HCT116 (cell line): ENCODE measurements around the gene FBXL2. TPM values are rescaled to one million over a fixed set of nuclear protein-coding genes. Genes with fewer than 3 reads are reported as not detected.

Experiments
- ATAC-seq: fragments of 200-7000 bp; cut with Tn5 transposase; 2 replicates; pipeline ENCODE4 v1.9.1; 2020; ENCODE audit warnings: mild to moderate bottlenecking, moderate library complexity
- BruUV-seq: library from RNA; stranded (reverse); fragments of 400-500 nt; replicated peaks from 2 replicates; lab custom pipeline; 2021; lab: Mats Ljungman, UMichigan
- CTCF ChIA-PET: fragments of 300-600 bp; sonication (Branson Sonifier 250); formaldehyde crosslinking; loops from one replicate; lab custom pipeline; 2021; ENCODE audit warnings: antibody characterized with exemption; lab: Charles Lee
- POLR2A ChIA-PET: fragments of 300-600, 350-600 bp; sonication (Branson Sonifier 250); formaldehyde crosslinking; loops from one replicate; lab custom pipeline; 2021; ENCODE audit warnings: antibody characterized with exemption; lab: Charles Lee
- RAD21 ChIA-PET, 2 experiments: fragments of 300-600 bp; sonication (Branson Sonifier 250); formaldehyde crosslinking; loops; one replicate each; lab custom pipeline; 2023; ENCODE audit warnings: low total read pairs in 2 of 2; ENCODE audit not compliant: uncharacterized antibody in 2 of 2, unreplicated experiment in 2 of 2, low non-redundant PET in 1 of 2; lab: Charles Lee
- DNase-seq: peaks from one replicate; pipeline ENCODE4 v3.0.0-alpha.2; 2010; ENCODE audit warnings: low read depth, low spot score
- H2AFZ ChIP-seq: fragments of 200-600 bp; shearing (Covaris generic), sonication (generic); 2 replicates; pipeline ENCODE4 v1.6.1; 2017; ENCODE audit warnings: low read depth, mixed run types, mixed read lengths, antibody characterized with exemption, low read length; ENCODE audit not compliant: poor library complexity, severe bottlenecking
- H3K27ac ChIP-seq: 2 replicates; pipeline ENCODE4 v1.5.1; 2012; ENCODE audit warnings: low read depth, low read length
- H3K27me3 ChIP-seq: fragments of 200-600 bp; sonication (generic); 2 replicates; pipeline ENCODE4 v1.6.1; 2016; ENCODE audit warnings: mixed run types, low read length, mixed read lengths; ENCODE audit not compliant: insufficient read depth
- H3K36me3 ChIP-seq, 2 experiments: fragments of 200-500 bp in 1 of 2; fragments of 200-600 bp in 1 of 2; sonication (Bioruptor generic) in 1 of 2; sonication (generic) in 1 of 2; 2 replicates each; pipeline versions ENCODE4 v1.5.1 to v1.6.1; 2014 to 2016; ENCODE audit warnings: low read length in 2 of 2, inconsistent platforms in 1 of 2, mixed read lengths in 1 of 2, mixed run types in 1 of 2; ENCODE audit not compliant: insufficient read depth in 2 of 2, control insufficient read depth in 1 of 2
- H3K4me1 ChIP-seq, 2 experiments: fragments of 200-600 bp in 1 of 2; sonication (generic) in 1 of 2; 2 replicates each; pipeline versions ENCODE4 v1.5.1 to v1.6.1; 2012 to 2017; ENCODE audit warnings: low read length in 2 of 2, inconsistent platforms in 1 of 2, mild to moderate bottlenecking in 1 of 2, mixed read lengths in 1 of 2, mixed run types in 1 of 2, moderate library complexity in 1 of 2; ENCODE audit not compliant: insufficient read depth in 2 of 2, control insufficient read depth in 1 of 2
- H3K4me2 ChIP-seq: fragments of 200-600 bp; sonication (generic); 2 replicates; pipeline ENCODE4 v1.6.1; 2017; ENCODE audit warnings: mixed run types, low read length, mixed read lengths
- H3K4me3 ChIP-seq, 2 experiments: fragments of 200-600 bp in 1 of 2; sonication (generic) in 1 of 2; replicated peaks in 1 of 2; 2 replicates each; pipeline ENCODE4 v1.5.1; 2011 to 2016; ENCODE audit warnings: low read length in 2 of 2, control low read depth in 1 of 2, low read depth in 1 of 2, mild to moderate bottlenecking in 1 of 2, mixed read lengths in 1 of 2, mixed run types in 1 of 2
- H3K79me2 ChIP-seq: fragments of 200-600 bp; sonication (generic); 2 replicates; pipeline ENCODE4 v1.6.1; 2017; ENCODE audit warnings: mild to moderate bottlenecking, mixed run types, low read length, moderate library complexity, mixed read lengths; ENCODE audit not compliant: insufficient read depth
- H3K9ac ChIP-seq: fragments of 200-600 bp; sonication (generic); 2 replicates; pipeline ENCODE4 v1.6.1; 2016; ENCODE audit warnings: low read length, mixed read lengths
- H3K9me2 ChIP-seq: fragments of 200-600 bp; sonication (generic), shearing (Covaris generic); 2 replicates; pipeline ENCODE4 v1.6.1; 2017; ENCODE audit warnings: mixed run types, mild to moderate bottlenecking, moderate library complexity; ENCODE audit not compliant: insufficient read depth
- H3K9me3 ChIP-seq, 2 experiments: fragments of 200-500 bp in 1 of 2; fragments of 200-600 bp in 1 of 2; sonication (Bioruptor generic) in 1 of 2; sonication (generic) in 1 of 2; 2 replicates each; pipeline ENCODE4 v1.6.1; 2014 to 2017; ENCODE audit warnings: low read length in 2 of 2, mixed read lengths in 2 of 2, inconsistent platforms in 1 of 2, low read depth in 1 of 2, mild to moderate bottlenecking in 1 of 2, mixed run types in 1 of 2, moderate library complexity in 1 of 2; ENCODE audit not compliant: control insufficient read depth in 1 of 2, insufficient read depth in 1 of 2
- H4K20me1 ChIP-seq: fragments of 200-600 bp; sonication (generic), shearing (Covaris generic); 2 replicates; pipeline ENCODE4 v1.6.1; 2017; ENCODE audit warnings: mixed run types, mild to moderate bottlenecking, moderate library complexity; ENCODE audit not compliant: insufficient read depth
- CBX3 ChIP-seq: IDR thresholded peaks from 2 replicates; pipeline ENCODE4 v1.6.1; 2012; ENCODE audit warnings: low read depth
- CTCF ChIP-seq, 3 experiments: fragments of 200-600 bp in 1 of 3; sonication (generic) in 1 of 3; IDR thresholded peaks in 2 of 3; conservative IDR thresholded peaks in 1 of 3; 2 replicates each; pipeline ENCODE4 v1.5.1; 2012 to 2017; ENCODE audit warnings: low read depth in 2 of 3, low read length in 2 of 3, antibody characterized with exemption in 1 of 3, borderline replicate concordance in 1 of 3, control low read depth in 1 of 3, mild to moderate bottlenecking in 1 of 3, mixed read lengths in 1 of 3, mixed run types in 1 of 3, moderate library complexity in 1 of 3; ENCODE audit not compliant: insufficient read depth in 1 of 3
- JUND ChIP-seq: IDR thresholded peaks from 2 replicates; pipeline ENCODE4 v1.6.1; 2012
- SIN3A ChIP-seq: IDR thresholded peaks from 2 replicates; pipeline ENCODE4 v1.6.1; 2012; ENCODE audit warnings: low read depth
- SP1 ChIP-seq: IDR thresholded peaks from 2 replicates; pipeline ENCODE4 v1.6.1; 2012; ENCODE audit warnings: low read depth
- ZFX ChIP-seq: fragments of 450-650 bp; IDR thresholded peaks from 2 replicates; pipeline ENCODE4 v1.6.1; 2017
- ZNF274 ChIP-seq: fragments of 200-500 bp; sonication (Bioruptor generic); IDR thresholded peaks from 2 replicates; pipeline ENCODE4 v1.6.1; 2014; ENCODE audit warnings: mild to moderate bottlenecking, low read depth, low read length, inconsistent platforms
- intact Hi-C: fragments of 100-400 bp; cut with micrococcal nuclease; formaldehyde crosslinking; loops from 2 replicates; pipeline ENCODE4 v1.10.0; 2022
- total RNA-seq: library from RNA; stranded (reverse); gene quantifications from one replicate; pipeline ENCODE4 v1.2.1, GENCODE V29; 2021; ENCODE audit not compliant: unreplicated experiment
- TF ChIP-seq, protein P1 (sequence below): IDR thresholded peaks from 2 replicates; pipeline ENCODE4 v1.6.1; 2012

FBXL2 gene
- total RNA-seq, 1 experiment from 2014 or later: 12.8 TPM

- intact Hi-C loops: no loop called here
- Histone ChIP-seq H3K4me1 (peaks cover 0 to 5% of the 10 kb centered on the region in 2 experiments; a peak in 1 of 4 replicates), H3K9ac (no peak overlapping the region), H3K36me3 (peaks cover 40 to 52% of the 10 kb centered on the region in 2 experiments), H3K9me3 (no peaks in the 10 kb centered on the region), H3K79me2 (no peaks in the 10 kb centered on the region; the same call in 1 of the 2 replicates), H3K4me3 (no peak overlapping the region), H2AFZ (no peak overlapping the region), H3K27ac (no peak overlapping the region), H3K27me3 (no peaks in the 10 kb centered on the region), H3K4me2 (no peak overlapping the region), H4K20me1 (no peaks in the 10 kb centered on the region), H3K9me2 (no peaks in the 10 kb centered on the region)
- ATAC-seq (no peak), DNase-seq (no peak)
- BruUV-seq: no TSS peak
- ChIA-PET RAD21 (no interaction called here), CTCF (interaction anchor here (0.6 to 1.1 kb wide), 2 partner anchors 14 to 15 kb away, joined by 3 to 4 read pairs; no protein-coding TSS in a partner anchor), POLR2A (no interaction called here)
- TF ChIP-seq SIN3A (no peak), CTCF (IDR thresholded peaks at IDR 0.05 in 2 of 3, conservative IDR thresholded peaks at IDR 0.05 in 1 of 3; ENCODE audit: borderline replicate concordance in 1 of 3, insufficient read depth in 1 of 3, low read depth in 2 of 3, low read length in 2 of 3) (no peak), SP1 (no peak), JUND (no peak), ZNF274 (no peak), CBX3 (no peak), ZFX (no peak)
- TF ChIP-seq, protein P1, sequence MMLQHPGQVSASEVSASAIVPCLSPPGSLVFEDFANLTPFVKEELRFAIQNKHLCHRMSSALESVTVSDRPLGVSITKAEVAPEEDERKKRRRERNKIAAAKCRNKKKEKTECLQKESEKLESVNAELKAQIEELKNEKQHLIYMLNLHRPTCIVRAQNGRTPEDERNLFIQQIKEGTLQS: no peak
Measured at GRCh38 chr3:33386631-33387030, 109.4 kb downstream of the FBXL2 start.
